Measurements from ENCODE around the gene ALDH1A1.

DNA sequence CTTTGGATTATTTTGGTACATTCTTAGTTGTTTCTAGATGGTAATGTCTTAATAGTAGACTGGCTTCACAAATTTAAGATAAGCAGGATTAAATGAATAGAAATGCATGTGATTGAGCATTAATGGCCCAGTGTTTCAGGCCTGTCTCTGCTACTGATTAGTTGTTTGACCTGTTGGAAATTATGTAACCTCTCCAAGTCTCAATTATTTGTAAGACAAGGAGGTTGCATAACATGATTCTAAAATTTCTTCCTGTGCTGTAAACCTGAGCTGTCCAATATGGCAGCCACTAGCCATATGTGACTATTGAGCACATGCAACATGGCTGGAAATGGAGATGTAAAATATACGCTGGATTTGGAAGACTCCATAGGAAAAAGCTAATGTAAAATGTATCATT, 97.5 kb downstream of the ALDH1A1 start:
- TF ChIP-seq EZH2phosphoT487 (IDR thresholded peaks at IDR 0.05; ENCODE audit: insufficient read depth, low read depth) (no peak), EZH2 (IDR thresholded peaks at IDR 0.05; ENCODE audit: insufficient read depth, poor library complexity, severe bottlenecking) (no peak)

Data from GM23248 (cell line).